Mesodermal cell (in vitro differentiated cells): ENCODE data around the gene FGF7.
"Not testable (repeated sequence)": the region's sequence is repeated elsewhere in the genome, so short reads cannot be mapped to it uniquely, and the experiment has no call there.

ENCODE experiments used
- H3K27ac ChIP-seq: 2 replicates; pipeline ENCODE4 v1.7.0; 2013; ENCODE audit warnings: mild to moderate bottlenecking, low read depth, low read length, moderate library complexity; ENCODE audit not compliant: severe bottlenecking
- H3K36me3 ChIP-seq: 2 replicates; pipeline ENCODE4 v1.7.1; 2013; ENCODE audit warnings: mild to moderate bottlenecking, low read length, moderate library complexity; ENCODE audit not compliant: control insufficient read depth, insufficient read depth
- H3K4me1 ChIP-seq: one replicate; pipeline ENCODE4 v1.7.1; 2013; ENCODE audit warnings: mild to moderate bottlenecking, low read length; ENCODE audit not compliant: insufficient read depth, control insufficient read depth, poor library complexity, severe bottlenecking
- H3K4me3 ChIP-seq: 2 replicates; pipeline ENCODE4 v1.7.0; 2013; ENCODE audit warnings: low read length, control low read depth, mild to moderate bottlenecking; ENCODE audit not compliant: insufficient read depth, poor library complexity, severe bottlenecking; ENCODE audit errors: extremely low read depth
- H3K9me3 ChIP-seq: 2 replicates; pipeline ENCODE4 v1.7.1; 2013; ENCODE audit warnings: mild to moderate bottlenecking, low read length, moderate library complexity; ENCODE audit not compliant: control insufficient read depth
- WGBS, 2 experiments: methylation state at CpG; one replicate each; pipeline ENCODE4 v1.1.5; 2013; ENCODE audit warnings: missing lambda C conversion rate in 2 of 2; ENCODE audit not compliant: insufficient coverage in 2 of 2; 5-methylcytosine and 5-hydroxymethylcytosine counted together

Gene FGF7

GRCh38 chr15:49468481-49468839, 45.4 kb downstream of the FGF7 start:
- Histone ChIP-seq H3K36me3 (no peaks in the 10 kb centered on the region), H3K27ac (no peak overlapping the region), H3K9me3 (no peaks in the 10 kb centered on the region), H3K4me3 (no peak overlapping the region), H3K4me1 (no peaks in the 10 kb centered on the region)
- no CpG with 5 or more reads among the region's 2 CpGs for WGBS, 2 experiments

GRCh38 chr15:49471248-49471647, 48.2 kb downstream of the FGF7 start:
- H3K4me1 ChIP-seq, H3K9me3 ChIP-seq, H3K27ac ChIP-seq, H3K36me3 ChIP-seq, H3K4me3 ChIP-seq: not testable (repeated sequence)
- 100% methylated on average over 2 of the region's 4 CpGs; no CpG with 5 or more reads in 1 of the 2 experiments for WGBS, 2 experiments

- H3K4me3 ChIP-seq, result no peak overlapping the region
- WGBS, 2 experiments, result 87 to 91% methylated on average over 4 of the region's 4 CpGs
- H3K4me1 ChIP-seq, result no peaks in the 10 kb centered on the region
- H3K9me3 ChIP-seq, result no peaks in the 10 kb centered on the region
- H3K27ac ChIP-seq, result no peak overlapping the region
- no peaks in the 10 kb centered on the region for H3K36me3 ChIP-seq
Observed at GRCh38 chr15:49471733-49472132, 48.7 kb downstream of the FGF7 start.

- Histone ChIP-seq H3K4me1 (no peaks in the 10 kb centered on the region), H3K4me3 (no peak overlapping the region), H3K9me3 (no peaks in the 10 kb centered on the region), H3K27ac (no peak overlapping the region), H3K36me3 (no peaks in the 10 kb centered on the region)
- 100% methylated on average over 1 of the region's 2 CpGs for WGBS, 2 experiments
Observed at GRCh38 chr15:49472338-49472737, 49.3 kb downstream of the FGF7 start.

GRCh38 chr15:49473031-49473430, 50.0 kb downstream of the FGF7 start:
- H3K9me3 ChIP-seq, result no peaks in the 10 kb centered on the region
- H3K4me1 ChIP-seq, result no peaks in the 10 kb centered on the region
- H3K27ac ChIP-seq, result no peak overlapping the region
- no CpG with 5 or more reads among the region's 1 CpG for WGBS, 2 experiments
- no peaks in the 10 kb centered on the region for H3K36me3 ChIP-seq
- H3K4me3 ChIP-seq, result no peak overlapping the region

GRCh38 chr15:49478021-49478420, 55.0 kb downstream of the FGF7 start:
- not testable (repeated sequence) for H3K4me1 ChIP-seq, H3K9me3 ChIP-seq, H3K36me3 ChIP-seq, H3K4me3 ChIP-seq, H3K27ac ChIP-seq
- WGBS, 2 experiments, result 80% methylated on average over 1 of the region's 4 CpGs; no CpG with 5 or more reads in 1 of the 2 experiments

- H3K4me3 ChIP-seq, H3K36me3 ChIP-seq, H3K9me3 ChIP-seq, H3K4me1 ChIP-seq, H3K27ac ChIP-seq: not testable (repeated sequence)
Observed at GRCh38 chr15:49478982-49479381, 55.9 kb downstream of the FGF7 start.

GRCh38 chr15:49485401-49485800, 62.4 kb downstream of the FGF7 start:
- H3K4me3 ChIP-seq, H3K36me3 ChIP-seq, H3K4me1 ChIP-seq, H3K27ac ChIP-seq, H3K9me3 ChIP-seq: not testable (repeated sequence)
- WGBS, 2 experiments, result no CpG with 5 or more reads among the region's 1 CpG

GRCh38 chr15:49490966-49491365, 67.9 kb downstream of the FGF7 start:
- H3K9me3 ChIP-seq, result no peaks in the 10 kb centered on the region

GRCh38 chr15:49492151-49492550, 69.1 kb downstream of the FGF7 start:
- no peak overlapping the region for H3K4me3 ChIP-seq
- H3K36me3 ChIP-seq, result no peaks in the 10 kb centered on the region
- H3K27ac ChIP-seq, result no peak overlapping the region
- no peaks in the 10 kb centered on the region for H3K4me1 ChIP-seq
- no peaks in the 10 kb centered on the region for H3K9me3 ChIP-seq
- 100% methylated on average over 1 of the region's 2 CpGs; no CpG with 5 or more reads in 1 of the 2 experiments for WGBS, 2 experiments

More at GRCh38 chr15:49490966-49491365, 67.9 kb downstream of the FGF7 start:
- no peaks in the 10 kb centered on the region for H3K4me1 ChIP-seq
- no peak overlapping the region for H3K4me3 ChIP-seq
- H3K27ac ChIP-seq, result no peak overlapping the region
- H3K36me3 ChIP-seq, result no peaks in the 10 kb centered on the region
- WGBS, 2 experiments, result 82 to 100% methylated on average over 1 of the region's 1 CpG

- Histone ChIP-seq H3K27ac (no peak overlapping the region), H3K4me3 (no peak overlapping the region), H3K9me3 (no peaks in the 10 kb centered on the region), H3K4me1 (no peaks in the 10 kb centered on the region), H3K36me3 (no peaks in the 10 kb centered on the region)
- WGBS, 2 experiments, result 100% methylated on average over 1 of the region's 1 CpG; no CpG with 5 or more reads in 1 of the 2 experiments
Observed at GRCh38 chr15:49492830-49493229, 69.8 kb downstream of the FGF7 start.

GRCh38 chr15:49494842-49495241, 71.8 kb downstream of the FGF7 start:
- WGBS, 2 experiments, result no CpG with 5 or more reads among the region's 1 CpG
- Histone ChIP-seq H3K4me1 (no peaks in the 10 kb centered on the region), H3K4me3 (no peak overlapping the region), H3K36me3 (no peaks in the 10 kb centered on the region), H3K27ac (no peak overlapping the region), H3K9me3 (no peaks in the 10 kb centered on the region)
